K562 (cell line): ENCODE results near the gene BANK1. TPM values are rescaled to one million over a fixed set of nuclear protein-coding genes. Genes with fewer than 3 reads are reported as not detected.

Experiments used
- ATAC-seq: fragments of 200-7000 bp; cut with Tn5 transposase; 3 replicates; pipeline ENCODE4 v1.9.1; 2020; ENCODE audit warnings: moderate library complexity
- BruUV-seq: library from RNA; stranded (reverse); fragments of 400-500 nt; replicated peaks from 2 replicates; lab custom pipeline; 2021; lab: Mats Ljungman, UMichigan
- CTCF ChIA-PET: fragments of 300-600 bp; formaldehyde crosslinking; extraction: SDS; loops from one replicate; lab custom pipeline; 2021; ENCODE audit warnings: low intra/inter-chr PET ratio; lab: Yijun Ruan, JAX
- POLR2A ChIA-PET: fragments of 300-600, 350-650 bp; sonication (Branson Sonifier 250); formaldehyde crosslinking; extraction: SDS; loops from one replicate; lab custom pipeline; 2021; ENCODE audit warnings: antibody characterized with exemption, inconsistent platforms; lab: Yijun Ruan, JAX
- DNase-seq, 4 experiments: peaks; one replicate each; pipeline versions ENCODE4 v3.0.0 to v3.0.0-alpha.2; 2011 to 2018; ENCODE audit warnings: low spot score in 3 of 4, mixed read lengths in 3 of 4; ENCODE audit errors: extremely low read depth in 1 of 4
- FAIRE-seq: peaks from 2 replicates; lab custom pipeline; 2011; peaks lifted over from hg19 to GRCh38; lab: Jason Lieb, UNC
- H2AFZ ChIP-seq: 2 replicates; pipeline ENCODE4 v1.6.0; 2011; ENCODE audit warnings: low read depth, low read length, control low read depth, inconsistent platforms
- H3K27ac ChIP-seq: fragments of 200-600 bp; 3 replicates; pipeline ENCODE4 v1.8.0; 2011; ENCODE audit warnings: low read depth, mild to moderate bottlenecking, control low read depth, inconsistent platforms, low read length, moderate library complexity, mixed read lengths; ENCODE audit errors: extremely low read depth
- H3K27me3 ChIP-seq, 2 experiments: fragments of 300-600 bp in 1 of 2; 2 replicates in 1 of 2; 3 replicates in 1 of 2; pipeline versions ENCODE4 v1.6.0 to v1.8.0; 2011; ENCODE audit warnings: inconsistent platforms in 2 of 2, low read length in 2 of 2, mild to moderate bottlenecking in 1 of 2, mixed read lengths in 1 of 2, moderate library complexity in 1 of 2; ENCODE audit not compliant: control insufficient read depth in 2 of 2, insufficient read depth in 2 of 2
- H3K36me3 ChIP-seq: fragments of 300-600 bp; 3 replicates; pipeline ENCODE4 v1.8.0; 2011; ENCODE audit warnings: mild to moderate bottlenecking, low read length, inconsistent platforms; ENCODE audit not compliant: control insufficient read depth, insufficient read depth
- H3K4me1 ChIP-seq, 2 experiments: fragments of 200-600 bp in 1 of 2; replicated peaks in 1 of 2; 2 replicates in 1 of 2; 3 replicates in 1 of 2; pipeline versions ENCODE4 v1.5.1 to v1.8.0; 2011; ENCODE audit warnings: inconsistent platforms in 2 of 2, low read length in 2 of 2, mild to moderate bottlenecking in 1 of 2, mixed read lengths in 1 of 2, moderate library complexity in 1 of 2; ENCODE audit not compliant: control insufficient read depth in 2 of 2, insufficient read depth in 2 of 2
- H3K4me2 ChIP-seq: 2 replicates; pipeline ENCODE4 v1.6.1; 2011; ENCODE audit warnings: low read length, control low read depth, inconsistent platforms, mixed read lengths; ENCODE audit not compliant: insufficient read depth
- H3K4me3 ChIP-seq: fragments of 200-600 bp; sonication (generic), shearing (Covaris generic); 2 replicates; pipeline ENCODE4 v1.5.1; 2016; ENCODE audit warnings: control low read depth, inconsistent platforms
- H3K79me2 ChIP-seq: fragments of 200-600 bp; 3 replicates; pipeline ENCODE4 v1.8.0; 2011; ENCODE audit warnings: low read length, inconsistent platforms; ENCODE audit not compliant: control insufficient read depth, insufficient read depth
- H3K9ac ChIP-seq, 2 experiments: 2 replicates each; pipeline versions ENCODE4 v1.6.0 to v1.6.1; 2011; ENCODE audit warnings: low read depth in 2 of 2, low read length in 2 of 2, control low read depth in 1 of 2, inconsistent platforms in 1 of 2, mild to moderate bottlenecking in 1 of 2, mixed read lengths in 1 of 2; ENCODE audit not compliant: insufficient read depth in 1 of 2
- H3K9me1 ChIP-seq: one replicate; pipeline ENCODE4 v1.6.0; 2011; ENCODE audit warnings: inconsistent platforms, mild to moderate bottlenecking, low read length, moderate library complexity; ENCODE audit not compliant: control insufficient read depth, insufficient read depth
- H3K9me3 ChIP-seq: replicated peaks from 2 replicates; pipeline ENCODE4 v1.5.1; 2011; ENCODE audit warnings: low read depth, low read length, inconsistent platforms; ENCODE audit not compliant: control insufficient read depth, insufficient read depth
- H4K20me1 ChIP-seq: replicated peaks from 2 replicates; pipeline ENCODE4 v1.6.1; 2011; ENCODE audit warnings: low read length, inconsistent platforms, mixed read lengths; ENCODE audit not compliant: control insufficient read depth, insufficient read depth
- CBX3 ChIP-seq, 2 experiments: IDR thresholded peaks; 1 replicate in 1 of 2; 2 replicates in 1 of 2; pipeline ENCODE4 v1.6.1; 2012; ENCODE audit warnings: inconsistent platforms in 2 of 2, low read length in 2 of 2, borderline replicate concordance in 1 of 2, control low read depth in 1 of 2
- HBP1 ChIP-seq: fragments of 450-650 bp; formaldehyde crosslinking; IDR thresholded peaks from 2 replicates; pipeline ENCODE4 v1.4.0; 2022; ENCODE audit warnings: missing genetic modification characterization
- KDM1A ChIP-seq, 2 experiments: fragments of 450-650 bp; IDR thresholded peaks; 2 replicates each; pipeline ENCODE4 v1.6.1; 2016; ENCODE audit warnings: mild to moderate bottlenecking in 2 of 2
- MAFF ChIP-seq: IDR thresholded peaks from 2 replicates; pipeline ENCODE4 v1.6.1; 2012; ENCODE audit warnings: low read length, improper control_type of control experiment
- SMARCC2 ChIP-seq: fragments of 450-650 bp; IDR thresholded peaks from 2 replicates; pipeline ENCODE4 v1.6.1; 2017; ENCODE audit warnings: antibody characterized with exemption, moderate library complexity, mild to moderate bottlenecking, low read depth
- ZHX1 ChIP-seq: fragments of 150-350 bp; conservative IDR thresholded peaks from 2 replicates; pipeline ENCODE4 v1.6.1; 2014; ENCODE audit warnings: low read length
- ZNF217 ChIP-seq: sonication (generic); formaldehyde crosslinking; IDR thresholded peaks from 2 replicates; pipeline ENCODE4 v1.8.0; 2022; ENCODE audit warnings: mild to moderate bottlenecking, missing genetic modification reagents
- WGBS: fragments of 100-300 bp; shearing (Covaris generic); methylation state at CpG from one replicate; pipeline ENCODE4 v1.1.6; 2016; ENCODE audit warnings: low coverage, mixed read lengths; ENCODE audit not compliant: insufficient coverage; ENCODE audit errors: missing lambda C conversion rate; 5-methylcytosine and 5-hydroxymethylcytosine counted together
- in situ Hi-C: fragments of 300-500 bp; cut with MboI; formaldehyde crosslinking; loops from 4 replicates; pipeline ENCODE4 v1.15.0; 2018; ENCODE audit warnings: inconsistent platforms, mixed read lengths
- intact Hi-C: fragments of 100-400 bp; cut with micrococcal nuclease; formaldehyde crosslinking; loops from 2 replicates; pipeline ENCODE4 v1.14.2; 2022
- polyA plus RNA-seq, 8 experiments: library from polyadenylated mRNA; depleted of rRNA in 4 of 8; stranded (reverse) in 5 of 8; unstranded in 3 of 8; fragments of >200 nt; fragmentation: Nextera tagmentation in 2 of 8; fragmentation: Illumina TruSeq in 1 of 8; extraction: Ambion mirVana in 2 of 8; extraction: Trizol in 1 of 8; gene quantifications; 2 replicates each; pipeline versions ENCODE4 v1.2.1 to v1.2.3, GENCODE V29; 2011 to 2014; ENCODE audit warnings: inconsistent platforms in 1 of 8, missing spikeins in 1 of 8
- total RNA-seq, 7 experiments: library from RNA; depleted of rRNA in 6 of 7; stranded (reverse); fragments of >200 nt in 6 of 7; fragmentation: Illumina TruSeq in 2 of 7; extraction: Trizol in 2 of 7; gene quantifications; 2 replicates each; pipeline versions ENCODE4 v1.2.1 to v1.2.3, GENCODE V29; 2011 to 2021; ENCODE audit warnings: low replicate concordance in 1 of 7

Gene BANK1
- total and polyA plus RNA-seq, 9 of the 15 experiments (the other 6 are each of a cell fraction or from before 2014, with no cell fraction given), result not detected

- H3K9me3 ChIP-seq, result no peaks in the 10 kb centered on the region
- H3K4me3 ChIP-seq, result no peak overlapping the region
- H3K36me3 ChIP-seq, result no peaks in the 10 kb centered on the region
- no peak overlapping the region for H3K27ac ChIP-seq
- no TSS peak for BruUV-seq
- TF ChIP-seq SMARCC2 (no peak), MAFF (no peak), HBP1 (CRISPR knock-in tag) (no peak), KDM1A (IDR thresholded peaks at IDR 0.05) (no peak), ZHX1 (no peak), CBX3 (IDR thresholded peaks at IDR 0.05; ENCODE audit: borderline replicate concordance in 1 of 2, low read length in 2 of 2) (no peak), ZNF217 (no peak)
- no peaks in the 10 kb centered on the region for H3K27me3 ChIP-seq
- in situ Hi-C loops, result no loop called here
- WGBS, result 0% methylated on average over 3 of the region's 3 CpGs
- H4K20me1 ChIP-seq, result no peaks in the 10 kb centered on the region
- H3K9me1 ChIP-seq, result no peaks in the 10 kb centered on the region
- CTCF ChIA-PET, result no interaction called here
- no peak for FAIRE-seq
- H3K9ac ChIP-seq, result no peak overlapping the region
- no peak overlapping the region for H2AFZ ChIP-seq
- H3K79me2 ChIP-seq, result no peaks in the 10 kb centered on the region
- no peak overlapping the region for H3K4me2 ChIP-seq
- no peaks in the 10 kb centered on the region for H3K4me1 ChIP-seq
- ATAC-seq, result no peak
- no peak for DNase-seq
- intact Hi-C loops, result no loop called here
- POLR2A ChIA-PET, result no interaction called here
These were observed 96.3 kb downstream of the BANK1 start for GRCh38 chr4:101886826-101887225.
